Naive thymus-derived CD8-positive, alpha-beta T cell (primary cell): ENCODE measurements around the gene SLC17A7. TPM values are rescaled to one million over a fixed set of nuclear protein-coding genes. Genes with fewer than 3 reads are reported as not detected.
"Not testable (repeated sequence)": the region's sequence is repeated elsewhere in the genome, so short reads cannot be mapped to it uniquely, and the experiment has no call there.

Source experiments
- ATAC-seq, 2 donors: fragments of 150-1000 bp; cut with Tn5 transposase in 1 of 2; sonication (Bioruptor Pico), chemical (Tn5 transposase) in 1 of 2; 1 replicate in 1 of 2; 2 replicates in 1 of 2; pipeline ENCODE4 v1.10.0; 2021; ENCODE audit warnings: mild to moderate bottlenecking in 2 of 2, moderate library complexity in 2 of 2
- POLR2A ChIA-PET: fragments of 350-600 bp; sonication (Branson Sonifier 250); formaldehyde crosslinking; loops from one replicate; lab custom pipeline; 2021; ENCODE audit warnings: antibody characterized with exemption; lab: Charles Lee
- DNase-seq, 10 donors: peaks; one replicate each; pipeline versions ENCODE4 v3.0.0 to v3.0.0-alpha.2; 2020 to 2022
- H3K27ac Mint-ChIP-seq, 10 donors: one replicate each; pipeline ENCODE4 v1.8.0; 2020 to 2022; ENCODE audit warnings: mild to moderate bottlenecking in 10 of 10, mixed read lengths in 10 of 10, moderate library complexity in 4 of 10, inconsistent platforms in 1 of 10
- H3K27me3 Mint-ChIP-seq, 5 donors: one replicate each; pipeline ENCODE4 v1.8.0; 2021 to 2022; ENCODE audit warnings: mixed read lengths in 5 of 5
- H3K36me3 Mint-ChIP-seq, 3 donors: one replicate each; pipeline ENCODE4 v1.8.0; 2020 to 2022; ENCODE audit warnings: mixed read lengths in 3 of 3, mild to moderate bottlenecking in 2 of 3, inconsistent platforms in 1 of 3
- H3K4me1 Mint-ChIP-seq, 4 donors: one replicate each; pipeline ENCODE4 v1.8.0; 2021 to 2022; ENCODE audit warnings: mixed read lengths in 4 of 4
- H3K4me3 Mint-ChIP-seq, 10 donors: one replicate each; pipeline ENCODE4 v1.8.0; 2020 to 2022; ENCODE audit warnings: mild to moderate bottlenecking in 10 of 10, mixed read lengths in 10 of 10, moderate library complexity in 6 of 10, inconsistent platforms in 1 of 10
- H3K9me3 Mint-ChIP-seq, 9 donors: one replicate each; pipeline ENCODE4 v1.8.0; 2020 to 2022; ENCODE audit warnings: mixed read lengths in 9 of 9, mild to moderate bottlenecking in 3 of 9, inconsistent platforms in 1 of 9, moderate library complexity in 1 of 9
- polyA plus RNA-seq, 3 donors: library from polyadenylated mRNA; unstranded; fragments of 300-500 nt; fragmentation: Illumina TruSeq; gene quantifications; one replicate each; pipeline ENCODE4 v1.2.3, GENCODE V29; 2021
- total RNA-seq, 8 experiments: library from RNA in 2 of 8; stranded (reverse) in 2 of 8; gene quantifications; one replicate each; pipeline ENCODE4 v1.2.3 and lab custom pipeline; 2021 to 2026

Gene SLC17A7
- total and polyA plus RNA-seq, 5 experiments from 2014 or later = 0.27 to 0.73 TPM; not detected in 3

DNA sequence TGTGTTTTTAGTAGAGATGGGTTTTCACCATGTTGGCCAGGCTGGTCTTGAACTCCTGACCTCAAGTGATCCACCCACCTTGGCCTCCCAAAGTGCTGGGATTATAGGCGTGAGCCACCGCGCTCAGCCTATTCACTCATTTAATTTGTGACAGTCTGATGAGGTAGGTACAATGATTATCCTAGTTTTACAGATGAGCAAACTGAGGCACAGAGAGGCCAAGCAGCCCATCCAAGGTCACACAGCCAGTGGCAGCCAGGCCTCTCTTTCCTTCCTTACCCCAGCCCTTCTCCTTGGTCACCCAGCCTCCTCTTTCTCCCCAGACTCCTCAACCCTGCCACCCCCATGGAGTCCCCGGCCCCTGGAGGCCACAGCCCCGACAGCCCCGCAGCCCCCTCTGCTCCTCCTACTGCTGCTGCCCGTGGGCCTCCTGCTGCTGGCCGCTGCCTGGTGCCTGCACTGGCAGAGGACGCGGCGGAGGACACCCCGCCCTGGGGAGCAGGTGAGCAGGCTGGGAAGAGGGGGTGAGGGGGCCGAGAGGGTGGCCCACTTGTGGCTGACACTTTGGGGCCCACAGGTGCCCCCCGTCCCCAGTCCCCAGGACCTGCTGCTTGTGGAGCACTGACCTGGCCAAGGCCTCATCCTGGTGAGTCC lies 38.8 kb upstream of the SLC17A7 start:
- peak overlapping the region in 8 of 10 donors; percentile 61 to 89 (median 78) for H3K27ac Mint-ChIP-seq
- DNase-seq = no peak
- peaks cover 20 to 59% (median 37%) of the 10 kb centered on the region in 4 donors for H3K4me1 Mint-ChIP-seq
- peak overlapping the region in 3 of 10 donors; percentile 10 to 45 (median 24) for H3K4me3 Mint-ChIP-seq
- POLR2A ChIA-PET = interaction anchor here (0.6 to 5.2 kb wide), 7 partner anchors 11 to 73 kb away, joined by 3 to 39 read pairs (median 4); partner anchors contain the start of genes ALDH16A1 and PIH1D1
- no peaks in the 10 kb centered on the region for H3K9me3 Mint-ChIP-seq
- H3K36me3 Mint-ChIP-seq = peaks cover 10 to 86% (median 17%) of the 10 kb centered on the region in 3 donors
- no peaks in the 10 kb centered on the region for H3K27me3 Mint-ChIP-seq
- ATAC-seq = no peak

DNA sequence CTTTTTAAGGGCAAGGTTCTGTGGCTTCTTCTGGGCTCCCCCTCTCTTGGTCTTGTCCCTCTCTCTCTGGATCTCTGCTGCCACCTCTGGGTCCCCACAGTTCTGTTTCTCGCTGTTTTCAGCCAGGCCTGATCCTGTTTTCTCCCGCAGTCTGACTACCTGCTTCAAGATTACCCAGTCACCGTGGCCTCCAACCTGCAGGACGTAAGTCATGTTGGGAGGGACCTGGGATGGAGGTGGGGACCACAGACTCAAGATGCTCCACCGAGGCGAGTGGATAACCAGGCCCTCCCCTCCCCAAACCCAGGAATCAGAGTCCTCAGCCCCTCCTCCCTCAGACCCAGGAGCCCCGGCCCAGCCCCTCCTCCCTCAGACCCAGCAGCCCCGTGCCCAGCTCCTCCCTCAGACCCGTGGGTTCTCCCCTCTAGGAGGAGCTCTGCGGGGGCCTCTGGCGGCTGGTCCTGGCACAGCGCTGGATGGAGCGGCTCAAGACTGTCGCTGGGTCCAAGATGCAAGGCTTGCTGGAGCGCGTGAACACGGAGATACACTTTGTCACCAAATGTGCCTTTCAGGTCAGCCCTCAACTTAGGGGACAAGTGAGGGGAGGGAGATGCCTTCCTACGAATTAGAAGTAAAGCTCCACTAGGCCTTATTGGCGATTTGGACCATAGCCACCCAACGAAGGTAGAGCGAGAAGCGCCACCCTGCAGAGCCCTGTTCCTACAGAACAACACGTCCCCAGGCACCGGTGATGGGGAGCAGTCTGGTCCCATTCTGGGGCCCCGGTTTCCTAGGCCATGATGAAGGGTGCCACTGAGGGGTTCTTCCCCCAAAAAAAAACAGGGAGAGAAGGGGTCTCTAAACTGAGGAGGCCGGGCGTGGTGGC lies 34.9 kb upstream of the SLC17A7 start:
- Mint-ChIP-seq H3K4me3 (peak overlapping the region; percentile 93 to 99 (median 96)), H3K27ac (peak overlapping the region; percentile 92 to 100 (median 98)), H3K36me3 (peaks cover 10 to 58% (median 16%) of the 10 kb centered on the region in 3 donors), H3K4me1 (peaks cover 24 to 63% (median 58%) of the 10 kb centered on the region in 4 donors), H3K27me3 (no peaks in the 10 kb centered on the region), H3K9me3 (no peaks in the 10 kb centered on the region)
- POLR2A ChIA-PET = interaction anchor here (0.5 to 5.2 kb wide), 16 partner anchors 11 to 337 kb away, joined by 3 to 60 read pairs (median 3); partner anchors contain the start of genes ALDH16A1, CD37, FUZ and NOSIP
- DNase-seq = peak in 9 of 10 donors; percentile 53 to 85 (median 69)
- ATAC-seq = peak; percentile 45 to 48

DNA sequence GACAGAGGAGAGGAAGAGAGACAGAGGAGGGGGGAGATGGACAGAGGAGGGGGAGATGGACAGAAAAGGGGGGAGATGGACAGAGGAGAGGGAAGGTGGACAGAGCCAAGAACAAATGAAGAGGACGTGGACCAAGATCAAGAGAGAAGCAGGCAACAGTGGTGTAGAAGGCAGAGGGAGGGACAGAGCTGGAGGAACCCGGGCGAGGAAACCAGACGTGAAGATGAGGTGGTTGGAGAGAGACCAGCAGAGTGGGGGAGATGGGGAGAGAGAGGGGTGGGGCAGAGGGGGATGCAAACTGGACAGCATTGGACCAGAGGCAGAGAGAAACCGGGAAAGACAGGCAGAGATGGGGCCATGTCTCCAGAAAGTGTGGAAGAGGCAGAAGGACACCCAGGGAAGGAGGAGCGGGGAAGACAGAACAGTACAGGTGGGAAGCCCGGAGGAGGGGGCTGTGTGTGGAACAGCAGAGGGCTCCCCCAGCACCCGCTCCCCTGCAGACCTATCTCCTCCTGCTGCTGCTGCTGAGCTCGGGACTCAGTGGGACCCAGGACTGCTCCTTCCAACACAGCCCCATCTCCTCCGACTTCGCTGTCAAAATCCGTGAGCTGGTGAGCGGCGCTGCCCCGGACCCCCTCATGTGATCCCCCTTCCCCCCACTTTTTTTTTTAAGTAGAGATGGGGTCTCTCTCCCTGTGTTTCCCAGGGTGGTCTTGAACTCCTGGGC lies 34.0 kb upstream of the SLC17A7 start:
- H3K4me1 Mint-ChIP-seq = peaks cover 24 to 66% (median 60%) of the 10 kb centered on the region in 4 donors
- ATAC-seq (peak in 1 of 2 donors; percentile 10), DNase-seq (peak in 1 of 10 donors; percentile 42)
- peak overlapping the region; percentile 93 to 99 (median 96) for H3K4me3 Mint-ChIP-seq
- H3K36me3 Mint-ChIP-seq = peaks cover 10 to 49% (median 12%) of the 10 kb centered on the region in 3 donors
- no peaks in the 10 kb centered on the region for H3K27me3 Mint-ChIP-seq
- POLR2A ChIA-PET = interaction anchor here (0.5 to 5.2 kb wide), 17 partner anchors 12 to 942 kb away, joined by 3 to 60 read pairs (median 4); partner anchors contain the start of genes ALDH16A1, CD37, FUZ and NOSIP
- H3K9me3 Mint-ChIP-seq = no peaks in the 10 kb centered on the region
- peak overlapping the region; percentile 92 to 100 (median 98) for H3K27ac Mint-ChIP-seq

DNA sequence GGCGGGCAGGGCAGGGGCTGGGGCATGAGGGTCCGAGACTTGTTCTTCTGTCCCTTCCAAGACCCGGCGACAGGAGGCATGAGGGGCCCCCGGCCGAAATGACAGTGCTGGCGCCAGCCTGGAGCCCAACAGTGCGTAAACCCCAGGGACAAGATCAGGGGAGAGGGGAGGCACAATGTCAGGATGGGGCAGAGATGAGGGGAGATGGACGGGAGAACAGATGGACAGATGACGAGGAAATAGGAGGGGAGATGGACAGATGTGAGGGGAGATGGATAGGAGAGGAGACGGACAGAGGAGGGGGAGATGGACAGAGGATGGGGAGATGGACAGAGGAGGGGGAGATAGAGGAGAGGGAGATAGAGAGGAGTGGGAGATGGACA lies 33.2 kb upstream of the SLC17A7 start:
- H3K4me1 Mint-ChIP-seq = peaks cover 28 to 72% (median 62%) of the 10 kb centered on the region in 4 donors

DNA sequence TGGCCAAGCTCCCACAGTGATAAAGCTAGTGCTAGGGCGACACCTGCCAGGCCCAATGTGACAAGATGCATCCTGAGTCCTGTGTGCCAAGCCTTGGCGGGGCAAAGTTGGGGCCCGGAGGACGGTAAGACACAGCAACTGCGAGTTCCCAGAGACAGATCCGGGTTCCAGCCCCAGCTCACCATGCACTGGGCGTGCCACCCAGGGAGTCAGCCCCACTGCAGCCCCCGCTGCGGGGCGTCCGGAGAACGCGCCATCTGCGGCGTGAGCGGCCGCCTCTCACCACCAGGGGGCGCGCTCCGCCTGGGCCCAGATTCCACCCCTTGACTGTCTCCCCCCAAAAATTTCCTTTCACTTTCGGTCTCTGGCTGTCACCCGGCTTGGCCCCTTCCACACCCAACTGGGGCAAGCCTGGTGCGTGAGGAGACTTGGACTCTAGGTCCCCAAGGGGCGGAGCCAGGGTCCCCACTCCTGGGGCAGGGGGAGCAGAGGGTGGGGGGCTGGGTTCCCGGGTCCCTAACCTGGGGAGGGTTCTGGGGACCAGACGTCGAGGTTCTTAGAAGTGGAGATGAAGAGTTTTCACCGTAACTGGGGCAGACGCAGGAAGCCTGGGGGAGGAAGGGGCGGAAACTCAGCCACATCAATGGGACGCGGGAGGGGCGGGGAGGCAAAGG lies 32.7 kb upstream of the SLC17A7 start, which contains the start of gene FLT3LG:
FLT3LG (plus strand) TSS at position 348 of the 674 bp plus-strand sequence. CDS start 425 bp downstream, outside the sequence.
- DNase-seq (peak; percentile 87 to 98 (median 94)), ATAC-seq (peak; percentile 46 to 62)
- Mint-ChIP-seq H3K36me3 (peaks cover 8 to 37% (median 10%) of the 10 kb centered on the region in 3 donors), H3K9me3 (no peaks in the 10 kb centered on the region), H3K4me3 (peak within 1 kb of the TSS; percentile 93 to 99 (median 96)), H3K4me1 (peaks cover 28 to 72% (median 65%) of the 10 kb centered on the region in 4 donors), H3K27ac (peak within 1 kb of the TSS; percentile 92 to 100 (median 98)), H3K27me3 (no peaks in the 10 kb centered on the region)
- POLR2A ChIA-PET = interaction anchor here (0.6 to 11.3 kb wide), 19 partner anchors 13 to 205 kb away, joined by 3 to 321 read pairs (median 4); partner anchors contain the start of genes ALDH16A1, PIH1D1 and RPL13A

More for the DNA sequence above, 33.2 kb upstream of the SLC17A7 start:
- peak in 1 of 2 donors; percentile 6 for ATAC-seq
- Mint-ChIP-seq H3K27me3 (no peaks in the 10 kb centered on the region), H3K4me3 (peak overlapping the region; percentile 93 to 99 (median 96)), H3K36me3 (peaks cover 9 to 42% (median 10%) of the 10 kb centered on the region in 3 donors), H3K9me3 (no peaks in the 10 kb centered on the region), H3K27ac (peak overlapping the region; percentile 92 to 100 (median 98))
- no peak for DNase-seq
- POLR2A ChIA-PET = interaction anchor here (1.0 to 11.3 kb wide), 8 partner anchors 13 to 338 kb away, joined by 3 to 321 read pairs (median 6); partner anchors contain the start of genes ALDH16A1, FUZ, PIH1D1 and RPL13A

DNA sequence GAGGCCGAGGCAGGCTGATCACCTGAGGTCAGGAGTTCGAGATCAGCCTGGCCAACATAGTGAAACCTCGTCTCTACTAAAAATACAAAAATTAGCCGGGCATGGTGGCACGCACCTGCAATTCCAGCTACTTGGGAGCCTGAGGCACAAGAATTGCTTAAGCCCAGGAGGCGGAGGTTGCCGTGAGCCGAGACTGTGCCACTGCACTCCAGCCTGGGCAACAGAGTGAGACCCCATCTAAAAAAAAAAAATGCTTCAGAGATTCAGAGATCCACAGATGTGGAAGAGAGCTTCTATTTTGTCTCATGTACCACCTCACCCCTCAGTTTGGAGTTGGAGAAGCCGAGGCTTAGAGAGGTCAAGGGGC lies 32.2 kb upstream of the SLC17A7 start:
- Mint-ChIP-seq H3K4me1 (peaks cover 29 to 74% (median 66%) of the 10 kb centered on the region in 4 donors), H3K36me3 (peaks cover 10 to 36% (median 11%) of the 10 kb centered on the region in 3 donors), H3K4me3 (peak overlapping the region; percentile 93 to 99 (median 96)), H3K27ac (peak overlapping the region; percentile 92 to 100 (median 98))
- not testable (repeated sequence) for H3K27me3 Mint-ChIP-seq, DNase-seq, H3K9me3 Mint-ChIP-seq, ATAC-seq
- POLR2A ChIA-PET = interaction anchor here (0.6 to 11.3 kb wide), 19 partner anchors 13 to 206 kb away, joined by 3 to 321 read pairs (median 4); partner anchors contain the start of genes ALDH16A1, PIH1D1 and RPL13A

DNA sequence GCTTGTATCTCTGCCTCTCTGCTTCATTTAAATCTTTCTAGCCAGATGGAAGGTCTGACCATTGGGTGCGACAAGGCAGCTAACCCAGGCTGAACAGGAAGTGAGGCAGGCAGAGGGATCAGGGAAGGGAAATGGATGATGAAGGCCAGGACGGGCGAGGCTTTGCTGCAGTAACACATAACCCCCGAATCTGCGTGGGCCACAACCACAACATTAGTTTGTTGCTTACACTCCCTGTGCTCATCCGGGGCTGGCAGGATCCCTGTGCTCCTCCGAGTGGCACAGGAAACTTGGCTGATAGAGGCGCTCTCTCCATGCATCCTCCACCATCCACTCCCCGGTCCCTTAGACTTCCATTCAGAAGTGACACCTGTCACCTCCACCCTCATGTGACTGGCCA lies 31.6 kb upstream of the SLC17A7 start:
- peak overlapping the region; percentile 93 to 99 (median 96) for H3K4me3 Mint-ChIP-seq
- H3K4me1 Mint-ChIP-seq = peaks cover 29 to 78% (median 68%) of the 10 kb centered on the region in 4 donors
- no peaks in the 10 kb centered on the region for H3K9me3 Mint-ChIP-seq
- H3K27me3 Mint-ChIP-seq = no peaks in the 10 kb centered on the region
- peaks cover 10 to 33% (median 11%) of the 10 kb centered on the region in 3 donors for H3K36me3 Mint-ChIP-seq
- H3K27ac Mint-ChIP-seq = peak overlapping the region; percentile 92 to 100 (median 98)
- DNase-seq = no peak
- POLR2A ChIA-PET = interaction anchor here (0.6 to 11.3 kb wide), 13 partner anchors 12 to 139 kb away, joined by 3 to 321 read pairs (median 5); partner anchors contain the start of genes ALDH16A1, PIH1D1 and RPL13A
- no peak for ATAC-seq

DNA sequence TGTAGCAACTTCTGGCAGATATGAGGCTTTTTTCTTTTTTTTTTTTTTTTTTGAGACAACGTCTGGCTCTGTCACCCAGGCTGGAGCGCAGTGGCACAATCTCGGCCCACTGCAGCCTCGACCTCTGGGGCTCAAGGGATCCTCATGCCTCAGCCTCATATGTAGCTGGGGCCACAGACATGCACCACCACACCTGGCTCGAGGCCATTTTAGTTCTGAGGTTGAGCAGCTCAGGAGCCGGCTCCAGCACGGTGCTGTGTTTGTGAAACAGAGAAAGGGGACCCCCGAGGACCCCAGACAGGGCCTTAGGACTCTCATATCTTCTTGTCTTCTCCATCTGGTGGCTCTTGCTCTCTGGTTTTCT lies 29.3 kb upstream of the SLC17A7 start:
- POLR2A ChIA-PET = interaction anchor here (0.6 to 11.3 kb wide), 22 partner anchors 8 to 600 kb away, joined by 3 to 321 read pairs (median 6); partner anchors contain the start of genes ALDH16A1, PIH1D1, PRMT1 and PRR12
- H3K9me3 Mint-ChIP-seq = no peaks in the 10 kb centered on the region
- H3K27ac Mint-ChIP-seq = peak overlapping the region; percentile 93 to 100 (median 100)
- peak overlapping the region; percentile 39 to 76 (median 66) for H3K4me3 Mint-ChIP-seq
- peaks cover under 1 to 16% (median 3%) of the 10 kb centered on the region in 3 donors for H3K36me3 Mint-ChIP-seq
- ATAC-seq (peak in 1 of 2 donors; percentile 4), DNase-seq (peak in 1 of 10 donors; percentile 33)
- peaks cover 19 to 67% (median 57%) of the 10 kb centered on the region in 4 donors for H3K4me1 Mint-ChIP-seq
- no peaks in the 10 kb centered on the region for H3K27me3 Mint-ChIP-seq

DNA sequence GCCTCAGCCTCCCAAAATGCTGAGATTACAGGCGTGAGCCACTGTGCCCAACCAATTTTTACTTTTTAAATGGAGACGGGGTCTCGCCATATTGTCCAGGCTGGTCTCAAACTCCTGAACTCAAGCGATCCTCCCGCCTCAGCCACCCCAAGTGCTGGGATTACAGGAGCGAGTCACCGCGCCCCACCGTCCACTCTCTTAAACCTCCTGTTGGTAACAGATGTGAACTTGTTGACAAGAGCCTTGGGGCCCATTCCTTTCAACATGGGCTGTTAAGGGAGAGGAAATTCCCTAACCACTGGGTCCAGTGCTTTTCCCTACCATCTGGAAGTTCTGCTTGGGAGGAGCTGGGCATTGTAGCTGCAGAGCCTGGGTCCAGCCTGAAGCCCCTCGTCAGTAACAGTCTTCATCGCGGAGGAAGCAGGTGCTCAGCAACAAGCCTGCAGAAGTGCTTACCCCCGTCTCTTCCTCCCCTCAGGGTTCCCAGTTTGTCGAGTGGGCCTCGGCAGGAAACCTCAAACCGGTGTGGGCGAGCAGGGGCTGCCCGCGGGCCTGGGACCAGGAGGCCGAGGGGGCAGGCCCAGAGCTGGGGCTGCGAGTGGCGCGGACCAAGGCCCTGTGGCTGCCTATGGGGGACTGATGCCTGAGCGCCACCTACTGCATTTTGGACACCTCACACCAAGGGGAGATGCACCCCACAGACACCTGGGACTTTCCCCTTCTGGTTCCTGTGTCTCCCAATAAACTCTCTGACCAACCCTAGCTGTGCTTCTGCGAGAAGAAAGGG lies 28.7 kb upstream of the SLC17A7 start:
- POLR2A ChIA-PET = interaction anchor here (0.6 to 11.3 kb wide), 24 partner anchors 9 to 246 kb away, joined by 3 to 321 read pairs (median 6); partner anchors contain the start of genes ALDH16A1, PIH1D1, PRMT1 and PRR12
- Mint-ChIP-seq H3K36me3 (peaks cover 0 to 15% (median 3%) of the 10 kb centered on the region in 3 donors), H3K4me1 (peaks cover 16 to 61% (median 54%) of the 10 kb centered on the region in 4 donors), H3K27me3 (no peaks in the 10 kb centered on the region), H3K27ac (peak overlapping the region; percentile 93 to 100 (median 100)), H3K4me3 (peak overlapping the region; percentile 39 to 76 (median 66)), H3K9me3 (no peaks in the 10 kb centered on the region)
- ATAC-seq (peak; percentile 41 to 43), DNase-seq (peak; percentile 59 to 87 (median 79))
